NCI-H774 (cell line): ENCODE results near the gene CHRM2.

ENCODE experiments used
- DNase-seq: peaks from one replicate; lab custom pipeline; 2025; lab: John Stamatoyannopoulos, UW

CHRM2 gene

DNA sequence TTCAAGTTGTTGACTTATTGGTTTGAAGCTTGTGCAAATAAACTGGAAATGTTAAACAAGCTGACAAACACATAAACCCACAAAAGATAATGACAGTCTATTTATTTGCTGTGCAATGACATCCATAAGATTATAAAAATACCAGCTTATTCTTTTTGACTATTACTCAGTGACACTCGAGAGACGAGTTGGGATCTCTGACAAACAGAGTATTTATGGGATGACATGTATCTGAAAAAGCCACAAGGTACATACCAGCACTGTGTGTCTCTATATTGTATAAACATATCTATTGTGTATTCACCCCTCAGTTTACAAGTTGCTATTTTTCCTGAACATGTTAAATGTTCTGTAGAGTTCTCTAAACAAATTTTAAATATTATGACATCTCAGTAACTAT, 88.9 kb downstream of the CHRM2 start:
- no peak for DNase-seq

DNA sequence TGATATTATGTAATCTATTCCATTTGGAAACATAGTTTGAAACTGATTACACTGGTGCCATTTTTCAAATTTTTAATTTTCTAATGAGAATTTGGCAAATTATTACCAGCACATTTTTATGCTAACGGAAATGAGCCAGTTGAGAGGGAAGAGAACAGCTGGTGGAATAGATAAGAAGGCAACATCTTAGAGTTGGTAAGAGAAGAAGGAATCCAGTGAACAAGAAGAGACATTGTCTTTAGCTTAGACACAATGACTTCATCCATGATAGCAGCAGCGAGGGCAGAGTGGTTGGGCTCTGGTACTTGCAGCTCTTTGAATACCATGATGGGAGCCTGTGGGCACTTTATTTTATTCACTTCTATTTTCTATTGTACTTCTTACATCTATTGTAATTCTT, 89.6 kb downstream of the CHRM2 start:
- DNase-seq = no peak

DNA sequence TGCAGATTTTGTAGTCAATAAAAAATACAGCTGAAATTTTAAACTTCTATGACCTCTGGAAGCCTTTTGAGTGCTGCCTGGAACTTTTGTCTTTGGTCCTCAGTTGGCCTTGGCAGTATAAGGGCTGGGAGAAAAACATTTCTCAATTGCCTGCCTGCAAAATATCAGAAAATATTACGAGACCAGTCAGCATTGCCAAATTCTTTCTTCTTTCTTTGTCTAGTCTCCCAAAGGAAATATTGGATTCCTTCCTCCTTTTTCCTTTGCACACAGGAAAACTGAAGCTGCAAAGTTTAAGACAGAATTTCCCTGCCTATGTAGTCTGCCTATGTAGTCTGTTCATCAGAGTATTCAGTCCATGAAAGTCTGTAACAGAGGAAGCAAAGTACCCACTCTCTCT, 95.9 kb downstream of the CHRM2 start:
- no peak for DNase-seq

GRCh38 chr7:136966825-136967224, 98.4 kb downstream of the CHRM2 start:
- no peak for DNase-seq

GRCh38 chr7:136969761-136970160, 101.3 kb downstream of the CHRM2 start:
- no peak for DNase-seq

DNA sequence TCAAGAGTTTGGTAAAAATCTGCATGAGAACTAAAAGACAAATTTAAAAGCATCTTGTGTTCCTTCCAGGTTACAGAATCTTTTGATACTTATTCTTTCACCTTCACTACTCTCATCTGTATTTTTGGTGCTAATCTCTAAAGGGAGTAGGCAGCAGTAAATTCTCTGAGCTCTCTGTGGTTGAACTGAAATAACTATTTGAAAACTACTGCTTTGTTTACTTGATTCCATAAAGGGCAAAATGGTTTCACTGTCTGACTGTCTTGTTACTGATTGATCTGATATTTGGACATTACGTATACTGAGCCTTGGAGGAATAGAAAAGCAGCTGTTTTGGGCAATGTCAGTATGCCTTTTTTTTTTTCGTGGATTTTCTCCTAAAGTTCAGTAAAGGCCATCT, 103.3 kb downstream of the CHRM2 start:
- DNase-seq = no peak

DNA sequence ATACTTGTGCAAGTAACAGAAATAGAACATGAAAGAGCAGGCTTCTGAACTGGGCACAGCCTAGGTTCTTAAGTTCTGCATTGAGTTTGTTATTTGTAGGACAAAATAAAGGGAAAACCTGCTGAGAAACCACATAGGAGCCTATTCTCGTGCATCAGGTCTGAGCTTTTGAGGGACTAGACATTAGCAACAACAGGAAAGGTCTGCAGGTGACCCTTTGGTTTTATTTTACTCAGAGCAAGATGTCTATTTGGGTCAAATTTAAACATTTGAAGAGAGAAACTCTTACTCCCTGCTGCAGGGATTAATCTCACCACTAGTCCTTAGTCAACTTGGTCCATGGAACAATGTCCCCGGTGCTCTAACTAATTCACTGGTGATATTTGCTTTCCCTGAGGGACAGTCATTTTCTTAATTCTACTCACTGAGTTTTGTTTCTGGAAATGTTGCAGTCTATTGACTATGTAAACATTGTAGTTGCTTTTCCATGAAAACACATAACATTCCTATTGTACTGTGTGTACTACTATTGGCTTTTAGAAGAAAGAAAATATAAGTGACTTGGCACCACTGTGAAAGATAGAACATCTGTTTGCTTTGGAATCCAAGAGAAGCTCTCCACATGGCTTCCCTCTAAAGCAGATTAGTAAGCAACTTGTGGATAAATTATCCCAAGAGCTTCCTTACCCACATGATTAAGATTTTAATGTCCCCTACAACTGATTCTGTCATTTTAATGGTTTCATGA, 108.2 kb downstream of the CHRM2 start:
- DNase-seq = no peak

DNA sequence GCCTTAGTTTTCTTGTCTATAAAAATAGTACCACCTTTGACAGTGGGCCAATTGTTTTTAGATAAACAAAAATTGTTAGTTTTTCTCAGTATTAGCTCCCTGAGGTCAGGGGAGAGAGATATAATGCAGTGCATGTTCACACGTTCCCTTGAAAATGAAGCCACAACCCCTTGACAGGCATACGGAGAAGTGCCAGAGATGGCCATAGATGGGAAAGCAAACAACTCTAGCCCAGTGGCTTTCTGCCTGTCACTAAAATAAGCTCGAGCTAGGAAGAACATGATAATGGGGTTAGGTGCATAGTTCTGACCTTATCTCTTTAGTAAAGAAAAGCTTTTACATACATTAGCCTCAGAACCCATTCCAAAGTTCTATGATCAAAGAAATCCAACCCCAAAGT, 124.9 kb downstream of the CHRM2 start:
- DNase-seq = no peak

DNA sequence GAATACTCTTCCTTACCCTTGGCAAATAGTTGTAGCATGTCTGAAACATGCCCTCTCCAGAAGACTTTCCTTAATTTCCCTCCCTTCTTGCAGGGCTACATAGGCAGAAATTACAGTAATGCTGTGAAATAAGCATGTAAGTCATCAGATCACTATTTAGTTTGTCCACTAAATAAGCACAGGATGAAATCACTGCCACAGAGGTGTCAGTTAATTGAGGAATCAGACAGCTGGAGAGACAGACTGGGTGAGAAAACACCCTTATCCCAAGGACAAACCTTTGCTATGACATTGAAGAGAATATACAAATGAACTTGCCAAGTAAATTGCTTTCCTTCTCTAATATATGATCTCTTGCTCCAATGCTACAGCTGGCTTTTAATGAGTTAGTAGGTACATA, 129.3 kb downstream of the CHRM2 start:
- DNase-seq = no peak

- no peak for DNase-seq
These were observed 130.0 kb downstream of the CHRM2 start for GRCh38 chr7:136998495-136998894.

DNA sequence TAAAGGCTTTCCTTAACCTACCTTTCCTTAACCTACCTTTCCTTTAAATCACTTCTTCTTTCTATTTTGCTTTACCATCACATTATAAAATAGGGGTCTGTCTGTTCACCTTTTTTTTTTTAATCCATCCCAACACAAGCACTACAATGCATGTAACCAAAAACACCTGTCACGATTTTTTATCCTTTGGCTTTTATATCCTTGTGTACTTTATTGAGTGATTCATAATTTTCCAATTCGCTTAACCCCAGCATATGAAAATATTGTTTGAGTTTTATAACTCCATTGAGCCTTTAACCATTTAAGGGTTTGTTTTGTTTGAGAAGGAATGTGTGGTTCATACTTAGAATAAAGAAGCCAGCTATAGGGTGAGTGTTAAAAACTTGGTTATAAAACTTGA, 132.2 kb downstream of the CHRM2 start:
- DNase-seq = no peak

- DNase-seq = no peak
These were observed 132.6 kb downstream of the CHRM2 start for GRCh38 chr7:137001041-137001440.

DNA sequence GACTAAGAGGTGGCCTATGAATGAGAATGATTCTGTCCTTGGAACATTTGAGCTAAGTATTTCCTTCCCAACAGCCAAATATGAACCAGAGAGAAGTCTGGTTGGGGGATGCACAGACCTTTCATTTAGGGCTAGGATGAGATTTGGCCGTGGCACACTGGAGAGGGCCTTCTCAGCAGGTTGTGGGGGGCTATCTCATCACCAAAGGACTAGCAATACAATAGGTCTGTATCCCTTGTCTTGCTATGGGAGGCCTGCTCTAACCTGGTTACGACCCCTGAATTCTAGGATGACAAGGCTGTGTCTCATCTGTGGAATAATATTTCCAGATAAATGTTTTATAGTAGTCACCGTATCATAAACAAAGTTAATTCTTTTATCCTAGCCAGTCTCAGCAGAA, 133.0 kb downstream of the CHRM2 start:
- DNase-seq = no peak

GRCh38 chr7:137003086-137003485, 134.6 kb downstream of the CHRM2 start:
- no peak for DNase-seq

GRCh38 chr7:137003566-137003965, 135.1 kb downstream of the CHRM2 start:
- no peak for DNase-seq

DNA sequence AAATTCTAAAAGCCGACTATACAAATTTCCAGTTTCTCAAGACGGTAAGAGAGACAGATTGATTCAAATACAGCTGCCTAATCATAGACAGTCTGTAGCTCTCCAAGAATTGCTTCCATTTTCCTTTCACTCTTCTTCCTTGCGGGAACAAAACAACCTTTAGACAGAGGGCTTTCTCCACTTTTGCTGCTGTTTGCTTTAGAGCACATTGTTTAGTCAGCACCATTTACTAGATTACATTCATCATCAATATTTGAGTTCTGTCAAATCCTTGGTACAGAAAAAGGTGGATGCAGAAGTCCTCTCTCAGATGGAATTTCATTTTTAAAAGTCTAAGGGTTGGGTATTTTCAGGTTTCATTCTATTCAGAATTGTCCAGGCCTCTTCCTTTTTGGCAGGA, 137.4 kb downstream of the CHRM2 start:
- DNase-seq = no peak

DNA sequence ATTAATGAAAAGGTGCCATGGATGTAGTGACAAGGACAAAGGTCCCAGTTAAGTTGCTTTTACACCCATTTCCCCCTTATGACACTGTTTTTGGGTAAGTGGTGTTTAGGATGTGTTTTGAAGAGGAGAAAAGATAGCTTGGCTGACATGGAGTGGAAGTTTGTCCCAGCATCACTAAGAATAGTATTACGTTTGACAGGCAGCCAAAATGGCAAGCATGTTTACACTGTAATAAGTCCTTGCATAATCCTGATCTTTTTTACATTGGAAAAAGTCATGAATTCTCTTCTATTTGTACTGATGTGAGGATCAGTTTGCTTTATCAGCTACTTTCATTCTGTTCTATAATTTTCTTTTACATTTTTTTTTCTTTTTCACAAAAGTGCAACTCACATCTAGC, 137.8 kb downstream of the CHRM2 start:
- DNase-seq = no peak

DNA sequence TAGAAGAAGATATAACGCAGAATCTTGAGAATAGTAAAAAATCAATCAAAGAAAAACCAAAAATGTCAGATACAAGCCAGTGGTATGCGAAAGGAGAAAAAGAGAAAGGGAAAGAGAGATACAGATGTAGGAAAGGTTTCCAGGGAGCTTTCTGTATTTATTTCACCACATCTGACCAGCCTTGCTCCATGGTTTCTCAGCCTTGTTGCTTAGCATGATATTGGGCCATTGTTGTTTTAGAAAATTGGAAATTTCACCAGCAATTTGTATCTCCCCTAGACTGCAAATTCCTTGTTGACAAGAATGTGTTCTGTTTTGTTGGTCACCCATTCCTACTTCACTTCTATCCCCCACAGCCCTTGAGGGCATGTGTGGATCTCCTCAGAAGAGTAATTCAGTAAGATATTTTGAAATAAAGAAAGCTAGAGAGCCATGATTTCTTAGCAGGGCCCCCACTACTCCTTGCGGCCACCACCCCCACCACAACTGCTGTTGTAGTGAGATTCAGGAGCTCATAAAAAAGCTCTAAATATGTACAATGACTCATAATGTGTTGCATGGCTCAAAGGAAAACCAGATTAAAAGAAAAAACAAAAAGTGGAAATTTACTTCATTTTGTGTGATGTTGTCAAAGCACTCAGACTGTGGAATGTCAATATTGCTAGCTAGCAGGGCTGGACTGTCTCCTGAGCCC, 138.7 kb downstream of the CHRM2 start:
- no peak for DNase-seq

GRCh38 chr7:137009404-137009803, 141.0 kb downstream of the CHRM2 start:
- no peak for DNase-seq

GRCh38 chr7:137015015-137015414, 146.6 kb downstream of the CHRM2 start:
- DNase-seq = no peak

- no peak for DNase-seq
These were observed 148.8 kb downstream of the CHRM2 start for GRCh38 chr7:137017221-137017620.

DNA sequence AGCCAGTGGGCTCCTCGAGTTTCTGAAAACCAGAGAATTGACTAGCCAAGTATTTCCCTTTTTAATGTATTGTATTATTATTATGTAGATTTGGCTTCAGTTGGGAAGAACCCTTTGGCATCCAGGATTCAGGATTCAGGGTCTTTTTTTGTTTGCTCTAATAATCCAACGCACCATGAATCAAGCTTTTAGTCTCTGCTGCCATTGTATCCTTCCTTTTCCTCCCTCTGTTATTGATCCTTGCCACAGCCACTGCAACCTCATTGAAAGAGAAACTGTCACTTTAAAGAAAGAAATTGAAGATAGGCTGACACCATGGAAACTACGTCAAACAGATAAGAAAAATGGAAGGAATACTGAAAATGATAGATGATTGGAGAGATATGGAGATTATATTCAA, 150.0 kb downstream of the CHRM2 start:
- no peak for DNase-seq

- peak; percentile 9 for DNase-seq
These were observed 151.9 kb downstream of the CHRM2 start for GRCh38 chr7:137020351-137020750.
